GM12878 (cell line): ENCODE measurements around the gene RNASEH2B. TPM values are rescaled to one million over a fixed set of nuclear protein-coding genes. Genes with fewer than 3 reads are reported as not detected.

Source experiments
- ATAC-seq: fragments of 200-7000 bp; cut with Tn5 transposase; 3 replicates; pipeline ENCODE4 v1.9.1; 2020; ENCODE audit warnings: mild to moderate bottlenecking, moderate library complexity
- BruUV-seq: library from RNA; stranded (reverse); fragments of 400-500 nt; replicated peaks from 2 replicates; lab custom pipeline; 2021; lab: Mats Ljungman, UMichigan
- CTCF ChIA-PET: fragments of 300-600 bp; sonication (Branson Sonifier 250); formaldehyde crosslinking; extraction: SDS; loops from one replicate; lab custom pipeline; 2021; ENCODE audit warnings: inconsistent platforms; lab: Yijun Ruan, JAX
- POLR2A ChIA-PET: fragments of 350-600 bp; formaldehyde crosslinking; extraction: SDS; loops from one replicate; lab custom pipeline; 2021; ENCODE audit warnings: inconsistent platforms; lab: Charles Lee
- RAD21 ChIA-PET: fragments of 300-600 bp; sonication (Branson Sonifier 250); formaldehyde crosslinking; loops from one replicate; lab custom pipeline; 2023; ENCODE audit warnings: antibody characterized with exemption; ENCODE audit not compliant: unreplicated experiment; lab: Charles Lee
- SMC1A ChIA-PET: fragments of 300-600 bp; sonication (Branson Sonifier 250); formaldehyde crosslinking; loops from one replicate; lab custom pipeline; 2023; ENCODE audit not compliant: unreplicated experiment, uncharacterized antibody; lab: Charles Lee
- DNase-seq: peaks from one replicate; pipeline ENCODE4 v3.0.0-alpha.2; 2011; ENCODE audit warnings: low read depth, low spot score
- FAIRE-seq: peaks from 3 replicates; lab custom pipeline; 2011; peaks lifted over from hg19 to GRCh38; lab: Jason Lieb, UNC
- H2AFZ ChIP-seq: 2 replicates; pipeline ENCODE4 v1.6.0; 2011; ENCODE audit warnings: low read depth, low read length, control low read depth; ENCODE audit not compliant: control insufficient read depth
- H3K27ac ChIP-seq: 2 replicates; pipeline ENCODE4 v1.5.1; 2011; ENCODE audit warnings: control low read depth; ENCODE audit not compliant: control insufficient read depth, insufficient read depth
- H3K27me3 ChIP-seq, 2 experiments: replicated peaks in 1 of 2; 2 replicates each; pipeline versions ENCODE4 v1.6.0 to v1.6.1; 2011; ENCODE audit warnings: low read length in 1 of 2; ENCODE audit not compliant: control insufficient read depth in 2 of 2, insufficient read depth in 2 of 2
- H3K36me3 ChIP-seq, 2 experiments: 2 replicates each; pipeline ENCODE4 v1.5.1; 2011; ENCODE audit warnings: low read length in 1 of 2; ENCODE audit not compliant: control insufficient read depth in 2 of 2, insufficient read depth in 2 of 2
- H3K4me1 ChIP-seq: 2 replicates; pipeline ENCODE4 v1.6.1; 2011; ENCODE audit warnings: mild to moderate bottlenecking, low read length, moderate library complexity, mixed read lengths; ENCODE audit not compliant: control insufficient read depth, insufficient read depth
- H3K4me2 ChIP-seq: 2 replicates; pipeline ENCODE4 v1.6.0; 2011; ENCODE audit warnings: control low read depth; ENCODE audit not compliant: control insufficient read depth, insufficient read depth
- H3K4me3 ChIP-seq: fragments of 200-600 bp; sonication (generic); 2 replicates; pipeline ENCODE4 v1.5.1; 2016
- H3K79me2 ChIP-seq: 2 replicates; pipeline ENCODE4 v1.6.0; 2011; ENCODE audit warnings: low read length; ENCODE audit not compliant: control insufficient read depth, insufficient read depth
- H3K9ac ChIP-seq: 2 replicates; pipeline ENCODE4 v1.8.0; 2011; ENCODE audit warnings: low read length, control low read depth, mixed read lengths; ENCODE audit not compliant: control insufficient read depth, insufficient read depth
- H3K9me3 ChIP-seq: replicated peaks from 3 replicates; pipeline ENCODE4 v1.5.1; 2011; ENCODE audit warnings: mild to moderate bottlenecking, low read length; ENCODE audit not compliant: control insufficient read depth, insufficient read depth
- H4K20me1 ChIP-seq: 2 replicates; pipeline ENCODE4 v1.6.0; 2011; ENCODE audit not compliant: control insufficient read depth, insufficient read depth
- YY1 ChIP-seq: IDR thresholded peaks from 2 replicates; pipeline ENCODE4 v1.6.1; 2011; ENCODE audit warnings: low read depth, mild to moderate bottlenecking, low read length
- ZBTB40 ChIP-seq: fragments of 450-650 bp; IDR thresholded peaks from 2 replicates; pipeline ENCODE4 v1.6.1; 2016; ENCODE audit warnings: mild to moderate bottlenecking, moderate library complexity, borderline replicate concordance
- ZNF24 ChIP-seq: fragments of 450-650 bp; IDR thresholded peaks from 2 replicates; pipeline ENCODE4 v1.6.1; 2017; ENCODE audit warnings: antibody characterized with exemption, mild to moderate bottlenecking
- ZNF592 ChIP-seq: fragments of 450-650 bp; IDR thresholded peaks from 2 replicates; pipeline ENCODE4 v1.6.1; 2017; ENCODE audit warnings: mild to moderate bottlenecking, moderate library complexity
- WGBS: methylation state at CpG from one replicate; pipeline ENCODE4 v1.1.6; 2016; ENCODE audit warnings: low lambda C conversion rate; ENCODE audit not compliant: insufficient replicate concordance, insufficient coverage; ENCODE audit errors: missing lambda C conversion rate; 5-methylcytosine and 5-hydroxymethylcytosine counted together
- in situ Hi-C: fragments of 300-500 bp; cut with MboI; formaldehyde crosslinking; loops from 9 replicates; pipeline ENCODE4 v1.14.3; 2018; ENCODE audit warnings: mixed read lengths
- intact Hi-C: fragments of 100-400 bp; cut with micrococcal nuclease; formaldehyde crosslinking; loops from one replicate; pipeline ENCODE4 v1.14.2; 2022; ENCODE audit not compliant: unreplicated experiment
- polyA plus RNA-seq, 11 experiments: library from polyadenylated mRNA; depleted of rRNA in 4 of 11; unstranded in 6 of 11; stranded (reverse) in 5 of 11; fragments of >200 nt; fragmentation: Nextera tagmentation in 4 of 11; fragmentation: Illumina TruSeq in 1 of 11; extraction: Ambion mirVana in 4 of 11; extraction: Trizol in 1 of 11; gene quantifications; 1 replicate in 1 of 11; 2 replicates in 10 of 11; pipeline versions ENCODE4 v1.2.1 to v1.2.3, GENCODE V29; 2011 to 2016; ENCODE audit warnings: inconsistent platforms in 2 of 11, missing spikeins in 2 of 11, low read depth in 1 of 11
- total RNA-seq, 4 experiments: library from RNA; depleted of rRNA in 3 of 4; stranded (reverse); fragments of >200 nt in 3 of 4; fragmentation: Illumina TruSeq in 1 of 4; extraction: Trizol in 1 of 4; gene quantifications; 2 replicates each; pipeline versions ENCODE4 v1.2.1 to v1.2.3, GENCODE V29; 2013 to 2021

Gene RNASEH2B
- total and polyA plus RNA-seq, 10 of the 15 experiments (the other 5 are each of a cell fraction or from before 2014, with no cell fraction given) = 64.9 to 148 (median 97.3) TPM

GRCh38 chr13:50889317-50889716 is 20.3 kb upstream of the RNASEH2B start:
- 50% methylated on average over 1 of the region's 1 CpG for WGBS
- TF ChIP-seq YY1 (no peak), ZNF24 (peak; percentile 85)
- no peak overlapping the region for H3K9ac ChIP-seq
- DNase-seq (no peak), FAIRE-seq (no peak), ATAC-seq (peak; percentile 24; the same call in 2 of the 3 replicates)
- no peak overlapping the region for H3K4me3 ChIP-seq
- peaks cover 2% of the 10 kb centered on the region; the same call in 1 of the 3 replicates for H3K9me3 ChIP-seq
- H4K20me1 ChIP-seq = no peaks in the 10 kb centered on the region
- H3K4me1 ChIP-seq = peaks cover 39% of the 10 kb centered on the region
- no peaks in the 10 kb centered on the region for H3K27me3 ChIP-seq
- RAD21 ChIA-PET = interaction anchor here (1.0 kb wide), 1 partner anchor 23 kb away, joined by 5 read pairs; no protein-coding TSS in a partner anchor
- H3K4me2 ChIP-seq = no peak overlapping the region
- intact Hi-C loops (no loop called here), in situ Hi-C loops (no loop called here)
- no peak overlapping the region for H2AFZ ChIP-seq
- H3K79me2 ChIP-seq = no peaks in the 10 kb centered on the region
- H3K27ac ChIP-seq = no peak overlapping the region
- POLR2A ChIA-PET = no interaction called here
- CTCF ChIA-PET = interaction anchor here (6.8 kb wide), 1 partner anchor 21 kb away, joined by 85 read pairs; the partner anchor contains the start of gene RNASEH2B
- H3K36me3 ChIP-seq = no peaks in the 10 kb centered on the region
- SMC1A ChIA-PET = interaction anchor here (0.7 to 8.8 kb wide), 6 partner anchors 9 to 319 kb away, joined by 3 to 141 read pairs (median 4); partner anchors contain the start of gene RNASEH2B
- no TSS peak for BruUV-seq

- intact Hi-C loops = loop anchor here (5.0 kb wide), 2 partner anchors 894 to 1099 kb away; partner anchors contain the start of genes KPNA3 and TRIM13
- no peaks in the 10 kb centered on the region for H3K79me2 ChIP-seq
These were observed 18.4 kb upstream of the RNASEH2B start for GRCh38 chr13:50891206-50891605.

More at GRCh38 chr13:50891206-50891605, 18.4 kb upstream of the RNASEH2B start:
- in situ Hi-C loops = no loop called here
- ATAC-seq (no peak), FAIRE-seq (no peak), DNase-seq (no peak)
- ChIA-PET CTCF (interaction anchor here (0.9 to 6.8 kb wide), 10 partner anchors 9 to 894 kb away, joined by 3 to 85 read pairs (median 4); partner anchors contain the start of genes RNASEH2B and TRIM13), SMC1A (interaction anchor here (0.8 to 8.8 kb wide), 13 partner anchors 8 to 915 kb away, joined by 3 to 141 read pairs (median 5); partner anchors contain the start of gene RNASEH2B), POLR2A (interaction anchor here (3.2 kb wide), 2 partner anchors 19 to 24 kb away, joined by 16 to 39 read pairs; partner anchors contain the start of gene RNASEH2B), RAD21 (interaction anchor here (0.7 to 5.0 kb wide), 12 partner anchors 17 to 955 kb away, joined by 3 to 77 read pairs (median 3); partner anchors contain the start of genes SPRYD7 and TRIM13)
- peaks cover 39% of the 10 kb centered on the region for H3K4me1 ChIP-seq
- TF ChIP-seq ZNF592 (no peak), ZBTB40 (no peak)
- H3K4me3 ChIP-seq = no peak overlapping the region
- peak overlapping the region; percentile 66 for H2AFZ ChIP-seq
- H3K36me3 ChIP-seq = no peaks in the 10 kb centered on the region
- no peaks in the 10 kb centered on the region for H3K27me3 ChIP-seq
- peak overlapping the region; percentile 93 for H3K27ac ChIP-seq
- no peaks in the 10 kb centered on the region for H4K20me1 ChIP-seq
- H3K9me3 ChIP-seq = peaks cover 2% of the 10 kb centered on the region; the same call in 1 of the 3 replicates
- 0 out of 2 replicates have a peak overlapping the region, but pooled peaks have one; percentile 14 for H3K4me2 ChIP-seq
- BruUV-seq = no TSS peak
- no peak overlapping the region; the same call in 1 of the 2 replicates for H3K9ac ChIP-seq
